Keratinocyte (primary cell): Measurements from ENCODE around the gene ACAP2. TPM values are rescaled to one million over a fixed set of nuclear protein-coding genes. Genes with fewer than 3 reads are reported as not detected.

ENCODE experiments used
- DNase-seq: peaks from one replicate; pipeline ENCODE4 v3.0.0-alpha.2; 2011; ENCODE audit warnings: low read depth, missing footprints, low spot score
- FAIRE-seq: peaks from 2 replicates; lab custom pipeline; 2011; peaks lifted over from hg19 to GRCh38; lab: Jason Lieb, UNC
- H2AFZ ChIP-seq: 2 replicates; pipeline ENCODE4 v1.6.0; 2012; ENCODE audit warnings: low read length, control low read depth, inconsistent platforms; ENCODE audit not compliant: control insufficient read depth
- H3K27ac ChIP-seq: 2 replicates; pipeline ENCODE4 v1.5.1; 2011; ENCODE audit warnings: low read length; ENCODE audit not compliant: control insufficient read depth, insufficient read depth
- H3K27me3 ChIP-seq: 3 replicates; pipeline ENCODE4 v1.6.0; 2011; ENCODE audit warnings: low read length; ENCODE audit not compliant: control insufficient read depth, insufficient read depth; ENCODE audit errors: extremely low read depth
- H3K36me3 ChIP-seq, 2 experiments: 2 replicates in 1 of 2; 3 replicates in 1 of 2; pipeline ENCODE4 v1.5.1; 2011; ENCODE audit warnings: low read length in 2 of 2, mild to moderate bottlenecking in 1 of 2; ENCODE audit not compliant: control insufficient read depth in 2 of 2, insufficient read depth in 2 of 2; ENCODE audit errors: extremely low read depth in 1 of 2
- H3K4me1 ChIP-seq: 3 replicates; pipeline ENCODE4 v1.5.1; 2011; ENCODE audit warnings: low read length; ENCODE audit not compliant: control insufficient read depth, insufficient read depth; ENCODE audit errors: extremely low read depth
- H3K4me2 ChIP-seq: 3 replicates; pipeline ENCODE4 v1.6.0; 2011; ENCODE audit warnings: low read depth, low read length; ENCODE audit not compliant: control insufficient read depth, insufficient read depth; ENCODE audit errors: extremely low read depth
- H3K4me3 ChIP-seq, 3 experiments: fragments of 200-600 bp in 1 of 3; sonication (generic) in 1 of 3; 2 replicates in 2 of 3; 3 replicates in 1 of 3; pipeline ENCODE4 v1.5.1; 2011 to 2016; ENCODE audit warnings: low read length in 3 of 3, mild to moderate bottlenecking in 3 of 3, control low read depth in 2 of 3, inconsistent platforms in 1 of 3, low read depth in 1 of 3, mixed read lengths in 1 of 3, mixed run types in 1 of 3, moderate library complexity in 1 of 3; ENCODE audit not compliant: control insufficient read depth in 2 of 3, insufficient read depth in 2 of 3; ENCODE audit errors: extremely low read depth in 1 of 3
- H3K79me2 ChIP-seq: 2 replicates; pipeline ENCODE4 v1.6.0; 2012; ENCODE audit warnings: low read length; ENCODE audit not compliant: control insufficient read depth, insufficient read depth
- H3K9ac ChIP-seq: 3 replicates; pipeline ENCODE4 v1.6.0; 2011; ENCODE audit warnings: low read length; ENCODE audit not compliant: control insufficient read depth, insufficient read depth; ENCODE audit errors: extremely low read depth
- H3K9me1 ChIP-seq: 3 replicates; pipeline ENCODE4 v1.6.0; 2011; ENCODE audit warnings: low read length; ENCODE audit not compliant: control insufficient read depth, insufficient read depth; ENCODE audit errors: extremely low read depth
- H3K9me3 ChIP-seq: 2 replicates; pipeline ENCODE4 v1.5.1; 2012; ENCODE audit warnings: low read depth, low read length; ENCODE audit not compliant: control insufficient read depth
- H4K20me1 ChIP-seq: 3 replicates; pipeline ENCODE4 v1.6.0; 2011; ENCODE audit warnings: low read length; ENCODE audit not compliant: control insufficient read depth, insufficient read depth; ENCODE audit errors: extremely low read depth
- EZH2 ChIP-seq: IDR thresholded peaks from one replicate; pipeline ENCODE4 v1.6.1; 2012; ENCODE audit warnings: inconsistent platforms, mild to moderate bottlenecking, low read length, moderate library complexity
- dilution Hi-C: fragments of 300-500 bp; cut with MboI; formaldehyde crosslinking; loops from one replicate; pipeline ENCODE4 v1.7.0; 2020; ENCODE audit warnings: low sequenced_read_pairs; ENCODE audit not compliant: extremely low pct_ligation_motif_present
- polyA plus RNA-seq, 5 experiments: library from polyadenylated mRNA; depleted of rRNA in 3 of 5; stranded (reverse) in 3 of 5; stranded (forward) in 1 of 5; unstranded in 1 of 5; fragments of >200 nt; gene quantifications; 1 replicate in 1 of 5; 2 replicates in 3 of 5; 3 replicates in 1 of 5; pipeline versions ENCODE4 v1.2.1 to v1.2.3, GENCODE V29; 2011 to 2012; ENCODE audit warnings: missing spikeins in 2 of 5, low read depth in 1 of 5, low replicate concordance in 1 of 5
- TF ChIP-seq, protein P1 (sequence below), 3 experiments: IDR thresholded peaks in 1 of 3; conservative IDR thresholded peaks in 1 of 3; optimal IDR thresholded peaks in 1 of 3; 2 replicates in 2 of 3; 3 replicates in 1 of 3; pipeline versions ENCODE3 to v1.5.1; 2011; ENCODE audit warnings: low read length in 3 of 3, mild to moderate bottlenecking in 3 of 3, moderate library complexity in 2 of 3, control low read depth in 1 of 3, inconsistent platforms in 1 of 3; ENCODE audit not compliant: insufficient read depth in 2 of 3; ENCODE audit errors: extremely low read depth in 1 of 3

ACAP2 gene
- polyA plus RNA-seq, 1 donor (not counting 4 experiments of a cell fraction or from before 2014, with no cell fraction given): 23.5 TPM

DNA sequence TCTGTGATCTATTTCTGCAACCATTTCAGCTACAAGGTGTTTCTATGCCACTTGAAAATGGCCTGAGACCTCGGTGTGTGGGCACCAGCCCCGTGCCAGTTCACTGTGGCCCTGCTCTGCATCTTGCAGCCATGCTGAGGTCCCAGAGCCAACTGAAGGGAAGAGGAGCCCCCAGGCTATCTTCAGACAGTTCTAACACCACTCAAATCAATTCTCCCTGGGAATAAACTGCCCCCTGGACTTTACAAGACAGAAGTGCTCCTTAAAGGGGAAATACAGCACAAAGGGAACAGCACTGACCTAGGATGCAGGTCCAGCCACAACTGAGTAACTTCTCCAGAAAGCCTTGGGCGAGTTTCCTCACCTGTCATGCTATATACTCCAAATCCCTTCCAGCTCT, 175.7 kb downstream of the ACAP2 start:
- H3K27me3 ChIP-seq: no peaks in the 10 kb centered on the region
- H3K4me2 ChIP-seq: no peak overlapping the region
- H3K27ac ChIP-seq: no peak overlapping the region
- FAIRE-seq (no peak), DNase-seq (no peak)
- dilution Hi-C loops: no loop called here
- H3K79me2 ChIP-seq: peaks cover 21% of the 10 kb centered on the region
- H3K36me3 ChIP-seq: peaks cover 0 to 2% of the 10 kb centered on the region in 2 experiments
- TF ChIP-seq, protein P1, sequence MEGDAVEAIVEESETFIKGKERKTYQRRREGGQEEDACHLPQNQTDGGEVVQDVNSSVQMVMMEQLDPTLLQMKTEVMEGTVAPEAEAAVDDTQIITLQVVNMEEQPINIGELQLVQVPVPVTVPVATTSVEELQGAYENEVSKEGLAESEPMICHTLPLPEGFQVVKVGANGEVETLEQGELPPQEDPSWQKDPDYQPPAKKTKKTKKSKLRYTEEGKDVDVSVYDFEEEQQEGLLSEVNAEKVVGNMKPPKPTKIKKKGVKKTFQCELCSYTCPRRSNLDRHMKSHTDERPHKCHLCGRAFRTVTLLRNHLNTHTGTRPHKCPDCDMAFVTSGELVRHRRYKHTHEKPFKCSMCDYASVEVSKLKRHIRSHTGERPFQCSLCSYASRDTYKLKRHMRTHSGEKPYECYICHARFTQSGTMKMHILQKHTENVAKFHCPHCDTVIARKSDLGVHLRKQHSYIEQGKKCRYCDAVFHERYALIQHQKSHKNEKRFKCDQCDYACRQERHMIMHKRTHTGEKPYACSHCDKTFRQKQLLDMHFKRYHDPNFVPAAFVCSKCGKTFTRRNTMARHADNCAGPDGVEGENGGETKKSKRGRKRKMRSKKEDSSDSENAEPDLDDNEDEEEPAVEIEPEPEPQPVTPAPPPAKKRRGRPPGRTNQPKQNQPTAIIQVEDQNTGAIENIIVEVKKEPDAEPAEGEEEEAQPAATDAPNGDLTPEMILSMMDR (optimal IDR thresholded peaks at IDR 0.05 in 1 of 3, IDR thresholded peaks at IDR 0.05 in 1 of 3, conservative IDR thresholded peaks at IDR 0.05 in 1 of 3; ENCODE audit: extremely low read depth in 1 of 3, insufficient read depth in 2 of 3, low read length in 3 of 3): no peak
- no peak for TF ChIP-seq EZH2
- H3K9me1 ChIP-seq: peaks cover 3% of the 10 kb centered on the region
- H4K20me1 ChIP-seq: peaks cover 7% of the 10 kb centered on the region
- no peak overlapping the region for H3K9ac ChIP-seq
- no peak overlapping the region for H3K4me3 ChIP-seq
- no peaks in the 10 kb centered on the region for H3K9me3 ChIP-seq
- H2AFZ ChIP-seq: no peak overlapping the region
- peaks cover 31% of the 10 kb centered on the region for H3K4me1 ChIP-seq

DNA sequence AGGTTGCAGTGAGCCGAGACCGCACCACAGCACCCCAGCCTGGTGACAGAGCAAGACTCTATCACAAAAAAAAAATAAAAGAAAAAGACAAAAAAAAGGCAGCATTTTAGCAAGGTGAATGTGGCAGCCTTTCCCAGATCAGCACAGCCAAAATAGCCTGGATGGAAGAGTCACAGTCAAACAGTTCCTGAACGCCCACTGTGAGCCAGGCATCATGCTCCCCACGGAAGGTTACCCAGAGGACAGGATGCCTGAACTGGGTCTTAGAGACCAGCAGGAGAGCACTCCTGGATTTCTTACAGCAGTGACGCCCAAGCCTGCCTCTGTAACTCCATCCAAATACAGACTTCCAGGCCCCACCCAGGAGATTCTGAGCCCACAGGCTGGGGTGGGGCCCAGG, 176.4 kb downstream of the ACAP2 start:
- H2AFZ ChIP-seq: no peak overlapping the region
- peaks cover 7% of the 10 kb centered on the region for H4K20me1 ChIP-seq
- no peaks in the 10 kb centered on the region for H3K27me3 ChIP-seq
- dilution Hi-C loops: no loop called here
- H3K9me1 ChIP-seq: peaks cover 3% of the 10 kb centered on the region
- FAIRE-seq: no peak
- peaks cover 21% of the 10 kb centered on the region for H3K79me2 ChIP-seq
- no peak overlapping the region for H3K27ac ChIP-seq
- no peak overlapping the region for H3K4me2 ChIP-seq
- DNase-seq: no peak
- H3K4me3 ChIP-seq: no peak overlapping the region
- H3K9me3 ChIP-seq: no peaks in the 10 kb centered on the region
- peaks cover 0 to 2% of the 10 kb centered on the region in 2 experiments for H3K36me3 ChIP-seq
- peaks cover 26% of the 10 kb centered on the region for H3K4me1 ChIP-seq
- TF ChIP-seq EZH2: no peak
- TF ChIP-seq, protein P1 (optimal IDR thresholded peaks at IDR 0.05 in 1 of 3, IDR thresholded peaks at IDR 0.05 in 1 of 3, conservative IDR thresholded peaks at IDR 0.05 in 1 of 3; ENCODE audit: extremely low read depth in 1 of 3, insufficient read depth in 2 of 3, low read length in 3 of 3): no peak
- no peak overlapping the region for H3K9ac ChIP-seq
